ENCODE results near the gene GDF2.

The GDF2 gene

GRCh38 chr10:47336387-47337134 is 14.3 kb downstream of the GDF2 start:
- TF ChIP-seq CTCF (IDR thresholded peaks at IDR 0.05): no peak

- no peak for TF ChIP-seq CTCF (IDR thresholded peaks at IDR 0.05)
These were observed 15.1 kb downstream of the GDF2 start for GRCh38 chr10:47337310-47337709.

GRCh38 chr10:47339186-47339735 is 17.0 kb downstream of the GDF2 start:
- TF ChIP-seq CTCF (IDR thresholded peaks at IDR 0.05): no peak

GRCh38 chr10:47339759-47340607 is 17.7 kb downstream of the GDF2 start:
- TF ChIP-seq CTCF (IDR thresholded peaks at IDR 0.05): no peak

GRCh38 chr10:47340608-47341170 is 18.4 kb downstream of the GDF2 start:
- TF ChIP-seq CTCF (IDR thresholded peaks at IDR 0.05): peak; percentile 99

- no peak for TF ChIP-seq CTCF (IDR thresholded peaks at IDR 0.05)
These were observed 23.0 kb downstream of the GDF2 start for GRCh38 chr10:47344996-47345870.
